Muscle of back (tissue), 11 donors: ENCODE measurements around the gene ANKRD24. TPM values are rescaled to one million over a fixed set of nuclear protein-coding genes. Genes with fewer than 3 reads are reported as not detected.
"Not testable (repeated sequence)": the region's sequence is repeated elsewhere in the genome, so short reads cannot be mapped to it uniquely, and the experiment has no call there.

ENCODE experiments used
- DNase-seq, 3 donors: peaks; one replicate each; pipeline versions ENCODE4 v3.0.0 to v3.0.0-alpha.2; 2013
- polyA plus RNA-seq, 10 donors: library from polyadenylated mRNA; unstranded; fragments of 120-200 nt; gene quantifications; one replicate each; pipeline ENCODE4 v1.2.1, GENCODE V29; 2013; ENCODE audit not compliant: insufficient read length in 10 of 10

Gene ANKRD24
- polyA plus RNA-seq, 10 donors = 0.41 to 1.9 (median 1.1) TPM

DNA sequence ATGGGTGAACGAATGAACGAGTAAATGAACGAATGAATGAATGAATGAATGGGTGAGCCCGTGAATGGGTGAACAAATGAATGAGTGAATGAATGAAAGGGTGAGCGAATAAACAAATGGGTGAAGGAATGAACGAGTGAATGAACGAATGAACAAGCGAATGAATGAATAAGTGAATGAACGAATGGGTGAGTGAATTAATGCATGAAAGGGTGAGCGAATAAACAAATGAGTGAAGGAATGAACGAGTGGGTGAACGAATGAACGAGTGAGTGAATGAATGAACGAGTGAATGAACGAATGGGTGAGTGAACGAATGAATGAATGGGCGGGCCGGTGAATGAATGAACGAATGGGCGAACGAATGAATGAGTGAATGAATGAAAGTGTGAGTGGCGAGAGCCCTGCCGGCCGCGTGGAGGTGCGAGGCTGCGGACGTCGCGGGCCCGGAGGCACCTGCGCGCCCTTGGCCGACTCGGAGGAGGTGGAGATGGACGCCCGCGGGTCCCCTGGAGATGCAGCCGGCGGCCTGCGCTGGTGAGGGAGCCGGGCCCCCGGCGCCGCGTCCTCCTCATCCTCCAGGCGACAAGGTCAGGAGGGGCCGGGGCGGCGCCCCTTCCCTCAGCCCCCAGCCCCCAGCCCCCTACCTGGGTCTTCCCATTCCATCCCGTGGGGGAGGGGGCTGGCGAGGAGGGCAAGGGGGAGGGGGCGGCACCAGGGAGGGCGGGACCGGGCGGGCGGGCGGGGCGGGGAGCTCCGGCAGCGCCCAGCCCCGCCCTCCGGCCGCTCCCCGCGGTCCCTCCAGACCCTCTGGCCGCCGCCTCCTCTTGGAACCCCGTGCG is 15.4 kb downstream of the ANKRD24 start:
- peak in 1 of 3 donors; percentile 28 for DNase-seq

DNA sequence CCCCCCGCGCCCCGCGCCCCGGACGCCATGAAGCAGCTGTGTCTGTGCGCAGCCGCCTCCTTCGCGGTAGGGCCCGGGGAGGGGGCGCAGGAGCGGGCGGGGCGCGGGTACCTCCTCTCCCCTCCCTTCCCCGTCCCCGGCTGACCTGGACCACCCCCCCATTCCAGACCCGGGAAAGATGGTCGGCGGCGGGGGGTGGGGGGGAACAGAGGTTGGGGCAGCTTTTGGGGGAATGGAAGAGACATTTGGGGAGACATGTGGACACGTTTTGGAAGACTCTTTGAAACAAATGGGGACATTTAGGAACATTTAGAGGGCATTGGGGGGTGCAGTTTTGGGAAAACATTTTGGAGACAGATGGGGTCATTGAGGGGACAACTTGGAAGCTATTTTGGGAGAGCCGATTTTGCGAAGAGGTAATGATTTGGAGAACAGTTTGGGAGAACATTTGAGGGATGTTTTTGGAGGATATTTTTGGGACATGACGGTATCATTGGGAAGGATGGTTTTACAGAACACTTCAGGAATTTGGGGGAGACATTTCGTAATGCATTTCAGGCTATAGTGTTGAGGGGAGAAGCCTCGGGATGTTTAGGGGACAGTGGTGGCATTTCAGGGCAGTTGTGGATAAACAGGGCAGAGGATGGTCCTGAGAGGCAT is 16.1 kb downstream of the ANKRD24 start:
- DNase-seq = no peak

DNA sequence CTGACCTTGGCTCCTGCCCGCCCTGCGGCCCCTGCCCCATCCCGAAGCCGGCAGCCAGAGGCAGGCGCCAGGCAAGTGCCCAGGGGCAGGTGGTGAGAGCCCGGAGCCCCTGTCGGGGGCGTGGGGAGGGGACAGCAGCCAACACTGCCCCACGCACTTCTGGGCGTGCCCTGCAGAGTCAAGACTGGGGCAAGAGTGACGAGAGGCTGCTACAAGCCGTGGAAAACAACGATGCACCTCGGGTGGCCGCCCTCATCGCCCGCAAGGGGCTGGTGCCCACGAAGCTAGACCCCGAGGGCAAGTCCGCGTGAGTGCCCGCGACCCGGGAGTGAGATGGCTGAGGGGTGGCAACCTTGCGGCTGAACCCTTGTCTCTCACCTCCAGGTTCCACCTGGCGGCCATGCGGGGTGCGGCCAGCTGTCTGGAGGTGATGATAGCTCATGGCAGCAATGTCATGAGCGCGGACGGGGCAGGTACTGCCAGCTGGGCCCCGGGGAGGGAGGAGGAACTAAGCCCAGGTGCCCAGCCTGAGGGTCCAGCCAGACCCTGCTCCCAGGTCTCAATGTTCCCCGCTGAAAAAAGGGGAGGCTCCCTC is 17.3 kb downstream of the ANKRD24 start:
- DNase-seq = no peak

DNA sequence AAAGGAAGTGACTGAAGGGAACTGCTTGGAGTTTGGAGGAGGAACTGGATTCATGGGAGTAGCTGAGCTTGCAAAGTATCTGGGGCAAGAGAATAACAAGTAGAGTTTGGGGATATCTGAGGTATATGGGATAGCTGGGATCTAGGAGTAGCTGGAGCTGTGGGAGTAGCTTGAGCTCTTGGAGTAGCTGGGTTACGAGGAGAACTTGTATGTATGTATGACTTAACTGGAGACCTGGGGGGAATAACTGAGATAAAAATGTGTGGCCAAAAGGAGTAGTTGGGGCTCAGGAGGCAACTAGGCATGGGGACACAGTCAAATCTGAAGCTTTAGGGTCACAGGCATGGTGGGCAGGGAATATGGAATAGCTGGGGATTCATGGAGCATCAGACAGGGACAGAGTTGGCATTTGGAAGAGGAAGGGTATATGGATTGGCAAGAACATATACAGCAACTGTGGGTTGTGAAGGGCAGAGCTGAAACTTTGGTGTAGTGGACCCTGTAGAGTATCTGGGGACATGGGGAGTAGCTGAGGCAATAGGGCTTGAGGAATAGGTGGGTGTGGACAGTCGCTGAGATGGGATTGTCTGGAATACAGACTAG is 18.6 kb downstream of the ANKRD24 start:
- DNase-seq = no peak

DNA sequence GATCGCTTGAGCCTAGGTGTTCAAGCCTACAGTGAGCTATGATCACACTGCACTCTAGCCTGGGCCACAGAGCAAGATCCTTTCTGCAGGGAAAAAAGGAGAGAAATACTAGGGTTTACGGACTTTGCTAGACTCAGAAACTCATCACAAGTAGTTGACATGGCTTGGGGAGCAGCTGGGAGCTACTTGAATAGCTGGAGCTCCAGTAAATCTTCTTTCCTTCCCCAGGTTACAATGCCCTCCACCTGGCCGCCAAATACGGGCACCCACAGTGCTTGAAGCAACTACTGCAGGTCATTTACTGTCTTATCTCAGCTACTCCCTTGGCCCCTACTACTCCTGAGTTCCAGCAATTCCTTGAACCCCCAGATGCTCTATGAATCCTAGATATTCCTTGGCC is 19.3 kb downstream of the ANKRD24 start:
- DNase-seq = no peak

DNA sequence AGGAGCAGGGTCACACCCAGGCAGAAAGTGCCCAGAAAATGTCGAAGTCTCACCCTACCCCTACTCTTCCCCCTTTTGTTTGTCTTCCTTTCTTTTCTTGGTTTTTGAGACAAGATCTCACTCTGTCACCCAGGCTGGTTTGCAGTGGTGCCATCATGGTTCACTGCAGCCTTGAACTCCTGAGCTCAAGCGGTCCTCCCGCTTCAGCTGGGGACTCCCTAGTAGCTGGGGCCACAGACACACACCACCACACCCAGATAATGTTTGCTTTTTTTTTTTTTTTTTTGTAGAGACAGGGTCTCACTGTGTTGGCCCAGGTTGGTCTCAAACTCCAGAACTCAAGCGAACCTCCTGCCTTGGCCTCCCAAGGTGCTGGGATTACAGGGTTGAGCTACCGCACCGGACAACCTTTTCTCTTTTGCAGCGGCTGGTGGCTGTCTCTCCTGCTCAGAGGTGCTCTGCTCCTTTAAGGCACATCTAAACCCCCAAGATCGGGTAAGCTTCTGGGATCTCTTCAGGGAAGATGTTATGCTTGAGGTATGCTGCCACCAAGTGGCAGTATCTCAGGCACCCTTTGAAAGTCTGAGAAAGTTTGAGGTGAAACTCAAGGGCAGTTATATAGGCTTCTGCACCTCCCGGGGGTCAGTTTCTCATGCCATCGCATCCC is 24.5 kb downstream of the ANKRD24 start:
- DNase-seq = no peak

DNA sequence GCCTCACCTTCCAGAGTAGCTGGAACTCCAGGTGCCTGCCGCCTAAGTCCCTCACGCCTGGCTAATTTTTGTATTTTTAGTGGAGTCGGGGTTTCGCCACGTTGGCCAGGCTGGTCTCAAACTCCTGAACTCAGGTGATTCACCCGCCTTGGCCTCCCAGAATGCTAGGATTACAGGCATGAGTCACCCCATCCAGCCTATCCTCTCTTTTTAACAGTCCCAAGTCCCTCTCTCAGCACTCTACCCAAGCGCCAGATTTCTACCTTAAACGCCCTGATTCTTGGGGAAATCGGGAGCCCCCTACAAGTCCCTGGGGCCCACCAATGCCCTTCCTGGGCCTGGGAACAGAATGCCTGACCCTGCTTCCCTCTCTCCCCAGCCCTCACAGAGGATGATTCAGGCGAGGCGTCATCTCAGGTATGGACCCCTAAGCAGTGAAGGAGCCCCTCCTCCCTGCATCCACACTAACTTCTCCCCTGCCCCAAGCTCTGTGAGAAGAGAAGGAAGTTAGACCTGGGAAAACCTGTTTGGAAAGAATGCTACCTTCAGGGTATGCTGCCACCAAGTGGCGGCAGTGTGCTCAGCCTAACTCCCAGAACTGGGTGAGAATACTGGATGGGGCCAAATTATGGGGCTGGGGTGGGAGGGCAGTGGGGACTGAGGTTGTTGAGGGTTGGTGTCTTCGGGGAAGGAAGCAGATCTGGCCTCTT is 26.1 kb downstream of the ANKRD24 start:
- DNase-seq = no peak

DNA sequence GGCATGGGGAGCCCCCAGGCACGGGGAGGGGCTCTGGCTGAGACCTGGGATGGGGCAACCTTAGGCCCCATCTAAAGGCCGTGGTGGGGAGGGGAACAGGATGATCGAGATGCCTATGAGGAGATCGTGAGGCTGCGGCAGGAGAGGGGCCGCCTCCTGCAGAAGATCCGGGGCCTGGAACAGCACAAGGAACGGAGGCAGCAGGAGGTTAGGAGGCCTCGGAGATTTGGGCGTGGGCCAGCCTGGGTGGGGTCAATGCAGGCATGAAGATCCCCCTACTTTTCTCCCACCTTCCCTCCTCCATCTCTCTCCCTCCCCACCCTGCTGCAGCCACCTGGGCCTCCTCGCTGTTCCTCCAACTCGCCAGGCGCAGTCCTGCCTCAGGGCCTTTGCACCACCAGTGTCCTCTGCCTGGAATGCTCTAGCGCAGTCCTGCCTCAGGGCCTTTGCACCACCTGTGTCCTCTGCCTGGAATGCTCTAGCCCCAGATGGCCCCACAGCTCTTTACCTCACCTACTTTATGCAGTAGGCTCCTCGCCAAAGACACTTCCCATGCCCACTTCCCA is 27.8 kb downstream of the ANKRD24 start:
- DNase-seq = no peak

DNA sequence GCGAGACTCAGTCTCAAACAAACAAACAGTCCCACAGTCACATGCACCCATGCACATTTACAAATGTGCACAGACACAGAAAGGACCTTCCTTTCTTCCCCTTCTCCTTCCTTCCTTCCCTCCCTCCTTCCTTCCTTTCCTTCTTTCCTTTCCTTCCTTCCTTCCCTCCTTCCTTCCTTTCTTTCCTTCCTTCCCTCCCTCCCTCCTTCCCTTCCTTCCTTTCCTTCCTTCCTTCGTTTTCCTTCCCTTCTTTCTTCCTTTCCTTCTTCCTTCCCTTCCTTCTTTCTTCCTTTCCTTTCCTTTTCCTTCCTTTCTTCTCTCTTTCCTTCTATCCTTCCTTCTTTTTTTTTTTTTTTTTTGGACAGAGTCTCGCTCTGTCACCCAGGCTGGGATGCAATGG is 30.6 kb downstream of the ANKRD24 start:
- no peak for DNase-seq

DNA sequence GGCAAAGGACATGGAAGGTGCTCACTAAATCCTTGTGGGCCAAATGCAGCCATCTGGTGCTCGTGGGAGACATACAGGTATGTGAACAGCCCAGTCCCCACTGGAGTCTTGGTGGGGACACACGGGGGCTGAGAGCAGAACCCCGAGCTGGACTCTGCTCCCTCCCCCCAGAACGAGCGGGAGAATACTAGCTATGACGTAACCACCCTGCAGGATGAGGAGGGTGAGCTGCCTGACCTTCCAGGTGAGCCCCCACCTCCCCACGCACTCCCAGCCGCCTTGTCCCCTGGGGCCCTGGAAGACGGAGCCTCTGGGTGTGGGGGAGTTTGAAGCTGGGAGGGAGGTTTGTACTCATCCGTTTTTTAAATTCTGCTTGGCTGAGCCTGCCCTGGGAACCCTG is 33.3 kb downstream of the ANKRD24 start:
- no peak for DNase-seq

DNA sequence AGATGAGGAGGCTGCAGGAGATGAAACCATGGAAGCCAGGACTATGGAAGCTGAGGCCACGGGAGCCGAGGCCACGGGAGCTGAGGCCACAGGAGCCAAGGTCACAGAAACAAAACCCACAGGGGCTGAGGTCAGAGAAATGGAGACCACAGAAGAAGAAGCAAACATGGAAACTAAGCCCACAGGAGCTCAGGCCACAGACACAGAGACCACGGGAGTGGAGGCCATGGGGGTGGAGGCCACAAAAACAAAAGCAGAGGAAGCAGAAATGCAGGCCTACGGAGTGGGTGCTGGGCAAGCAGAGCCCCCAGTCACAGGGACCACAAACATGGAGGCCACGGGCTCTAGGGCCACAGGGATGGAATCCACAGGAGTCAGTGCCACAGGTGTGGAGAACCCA is 34.4 kb downstream of the ANKRD24 start:
- no peak for DNase-seq

DNA sequence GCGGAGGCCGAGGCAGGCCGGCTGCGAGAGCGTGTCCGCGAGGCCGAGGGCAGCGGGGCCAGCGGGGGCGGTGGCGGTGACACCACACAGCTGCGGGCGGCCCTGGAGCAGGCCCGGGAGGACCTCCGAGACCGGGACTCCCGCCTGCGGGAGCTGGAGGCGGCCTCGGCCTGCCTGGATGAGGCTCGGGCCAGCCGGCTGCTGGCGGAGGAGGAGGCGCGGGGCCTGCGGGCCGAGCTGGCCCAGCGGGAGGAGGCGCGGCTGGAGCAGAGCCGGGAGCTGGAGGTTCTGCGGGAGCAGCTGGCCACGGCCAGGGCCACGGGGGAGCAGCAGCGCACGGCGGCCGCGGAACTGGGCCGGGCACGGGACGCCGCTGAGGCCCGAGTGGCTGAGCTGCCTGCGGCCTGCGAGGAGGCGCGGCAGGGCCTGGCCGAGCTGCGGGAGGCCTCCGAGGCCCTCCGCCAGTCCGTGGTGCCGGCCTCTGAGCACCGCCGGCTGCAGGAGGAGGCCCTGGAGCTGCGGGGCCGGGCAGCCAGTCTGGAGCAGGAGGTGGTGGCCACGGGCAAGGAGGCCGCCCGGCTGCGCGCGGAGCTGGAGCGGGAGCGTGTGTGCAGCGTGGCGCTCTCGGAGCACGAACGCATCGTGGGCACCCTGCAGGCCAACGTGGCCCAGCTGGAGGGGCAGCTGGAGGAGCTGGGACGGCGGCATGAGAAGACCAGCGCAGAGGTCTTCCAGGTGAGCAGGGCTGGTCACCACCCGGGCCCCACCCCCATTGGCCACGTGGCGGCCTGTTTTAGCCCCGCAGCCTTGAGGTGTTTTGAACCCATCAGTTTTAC is 35.2 kb downstream of the ANKRD24 start:
- no peak for DNase-seq

DNA sequence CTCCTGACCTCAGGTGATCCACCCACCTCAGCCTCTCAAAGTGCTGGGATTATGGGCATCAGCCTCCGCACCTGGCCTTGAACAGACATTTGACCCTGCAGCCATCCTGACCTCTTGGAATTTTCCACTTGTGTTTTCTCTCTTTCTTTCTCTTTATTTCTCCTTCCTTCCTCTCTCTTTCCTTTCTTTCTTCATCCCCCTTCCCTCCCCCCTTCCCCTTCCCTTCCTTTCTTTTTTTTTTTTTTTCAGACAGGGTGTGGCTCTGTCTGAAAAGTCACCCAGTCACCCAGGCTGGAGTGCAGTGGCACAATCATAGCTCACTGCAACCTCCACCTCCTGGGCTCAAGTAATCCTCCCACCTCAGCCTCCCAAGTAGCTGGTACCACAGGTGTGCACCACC is 36.0 kb downstream of the ANKRD24 start:
- not testable (repeated sequence) for DNase-seq

DNA sequence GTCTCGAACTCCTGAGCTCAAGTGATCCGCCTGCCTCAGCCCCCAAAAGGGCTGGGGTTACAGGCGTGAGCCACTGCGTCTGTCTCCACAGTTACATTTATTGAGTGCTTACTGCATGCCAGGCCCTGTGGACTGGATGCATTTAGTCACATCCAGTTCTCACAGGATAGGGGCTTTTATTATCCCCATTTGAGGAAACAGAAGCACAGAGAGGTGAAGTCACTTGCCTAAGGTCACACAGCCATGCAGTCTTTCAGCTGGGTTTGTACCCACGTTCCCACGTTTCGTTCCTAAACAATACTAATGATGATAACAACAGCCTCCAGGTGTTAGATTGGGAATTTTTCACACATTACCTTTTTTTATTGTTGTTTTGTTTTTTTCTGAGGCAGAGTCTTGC is 37.7 kb downstream of the ANKRD24 start:
- DNase-seq = no peak

DNA sequence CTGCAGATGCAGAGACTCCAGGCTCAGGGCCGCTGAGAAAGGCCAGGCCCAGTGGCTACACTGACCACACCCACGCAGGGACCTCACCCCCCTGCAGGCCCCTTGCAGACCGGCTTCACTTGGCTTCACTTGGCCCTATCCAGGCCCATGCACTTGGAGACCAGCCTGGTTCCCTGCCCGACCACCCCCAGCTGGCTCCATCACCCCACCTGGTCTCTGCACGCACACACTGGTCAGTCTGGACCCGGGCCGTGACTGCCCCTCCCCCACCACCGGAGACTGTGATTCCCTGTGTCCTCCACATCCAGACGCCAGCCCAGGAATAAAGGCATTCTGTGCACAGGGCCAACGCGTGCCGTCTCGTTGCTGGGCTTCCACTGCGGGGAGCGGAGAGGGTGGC is 42.0 kb downstream of the ANKRD24 start:
- no peak for DNase-seq

DNA sequence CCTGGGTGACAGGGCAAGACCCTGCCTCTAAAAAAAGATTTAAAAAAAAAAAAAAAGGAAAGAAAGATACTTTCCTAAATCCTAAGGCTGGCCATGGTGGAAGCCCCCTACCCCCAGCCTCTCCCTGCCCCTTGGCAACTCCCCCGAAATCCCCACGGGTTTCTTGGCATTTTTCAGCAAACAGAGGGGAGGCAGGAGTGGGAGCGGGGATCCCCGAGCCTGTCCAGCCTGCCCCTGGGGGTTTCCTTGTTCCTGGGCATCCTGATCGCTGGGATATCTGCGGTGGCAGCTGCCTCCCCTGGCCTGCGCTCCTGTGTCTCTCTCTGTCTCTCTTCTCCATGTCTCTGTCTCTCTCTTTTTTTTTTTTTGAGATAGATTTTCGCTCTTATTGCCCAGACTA is 43.4 kb downstream of the ANKRD24 start:
- no peak for DNase-seq

DNA sequence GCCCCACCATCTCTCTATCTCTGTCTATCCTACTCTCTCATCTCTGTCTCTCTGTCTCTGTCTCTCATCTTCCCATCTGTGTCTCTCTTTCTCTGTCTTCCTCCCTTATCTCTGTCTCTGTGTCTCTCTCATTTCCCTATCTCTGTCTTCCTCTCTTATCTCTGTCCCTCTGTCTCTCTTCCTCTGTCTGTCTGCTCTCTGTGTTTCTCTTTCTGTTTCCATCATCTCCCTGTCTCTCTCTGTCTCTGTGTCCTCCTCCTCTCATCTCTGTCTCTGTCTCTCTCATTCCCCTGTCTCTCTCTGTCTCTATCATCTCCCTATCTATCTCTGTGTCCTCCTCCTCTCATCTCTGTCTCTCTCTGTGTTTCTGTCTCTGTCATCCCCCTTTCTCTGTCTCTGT is 45.3 kb downstream of the ANKRD24 start:
- DNase-seq = no peak

DNA sequence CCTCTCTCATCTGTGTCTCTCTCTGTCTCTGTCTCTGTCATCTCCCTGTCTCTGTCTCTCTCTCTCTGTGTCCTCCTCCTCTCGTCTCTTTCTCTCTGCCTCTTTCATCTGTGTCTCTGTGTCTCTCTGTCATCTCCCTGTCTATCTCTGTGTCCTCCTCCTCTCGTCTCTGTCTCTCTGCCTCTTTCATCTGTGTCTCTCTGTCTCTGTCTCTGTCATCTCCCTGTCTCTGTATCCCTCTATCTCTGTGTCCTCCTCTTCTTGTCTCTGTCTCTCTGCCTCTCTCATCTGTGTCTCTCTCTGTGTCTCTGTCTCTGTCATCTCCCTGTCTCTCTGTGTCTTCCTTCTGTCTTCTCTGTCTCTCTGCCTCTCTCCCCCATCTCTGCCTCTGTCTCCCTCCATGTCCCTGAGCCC is 46.3 kb downstream of the ANKRD24 start:
- DNase-seq = no peak

DNA sequence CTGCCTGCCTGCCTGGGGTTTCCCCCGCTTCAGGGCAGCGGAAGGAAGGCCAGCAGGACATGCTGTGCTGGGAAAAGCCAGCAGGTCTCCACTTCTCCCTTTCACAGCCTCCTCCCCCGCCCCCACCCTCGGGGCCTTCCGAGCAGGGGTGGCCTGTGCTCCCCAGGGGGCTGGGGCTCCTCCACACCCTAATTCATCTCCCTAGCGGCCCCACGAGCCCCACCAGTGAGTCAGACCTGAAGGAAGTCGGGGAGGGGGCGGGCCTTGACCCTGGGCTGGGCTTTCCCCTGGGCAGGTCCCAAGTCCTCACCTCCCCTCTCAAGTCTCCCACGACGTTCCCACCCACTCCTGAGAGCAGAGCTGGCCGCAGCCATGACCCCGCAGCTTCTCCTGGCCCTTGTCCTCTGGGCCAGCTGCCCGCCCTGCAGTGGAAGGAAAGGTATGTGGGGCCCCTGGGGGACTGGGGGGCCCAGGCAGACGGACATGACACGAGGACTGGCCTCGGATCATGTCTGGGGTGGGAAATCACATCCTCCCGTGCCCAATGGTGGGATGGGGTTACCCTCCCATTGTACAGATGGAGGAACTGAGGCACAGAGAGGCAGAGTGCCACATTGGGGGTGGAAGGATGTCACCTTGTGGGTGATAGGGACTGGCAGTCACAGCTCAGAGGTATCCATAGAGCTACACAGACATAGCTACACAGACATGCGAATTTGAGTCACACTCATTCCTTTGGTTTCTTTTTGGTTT is 46.9 kb downstream of the ANKRD24 start, which contains the start of gene EBI3:
TSS of gene EBI3 (plus strand) at position 345 of the 753 bp plus-strand sequence. CDS start at position 373, 28 bp downstream.
- peak in 1 of 3 donors; percentile 35 for DNase-seq
